NCI-H2227 (cell line): ENCODE results near the gene GDPD3.
A peak's percentile ranks its signal among the peaks of the same experiment; 100 is the strongest.

ENCODE experiments used
- DNase-seq: peaks from one replicate; lab custom pipeline; 2025; ENCODE audit not compliant: unreplicated experiment; lab: John Stamatoyannopoulos, UW

Gene GDPD3

GRCh38 chr16:30060836-30061554 lies 52.3 kb downstream of the GDPD3 start:
- no peak for DNase-seq

- no peak for DNase-seq
These were observed 53.0 kb downstream of the GDPD3 start for GRCh38 chr16:30060346-30060745.

DNA sequence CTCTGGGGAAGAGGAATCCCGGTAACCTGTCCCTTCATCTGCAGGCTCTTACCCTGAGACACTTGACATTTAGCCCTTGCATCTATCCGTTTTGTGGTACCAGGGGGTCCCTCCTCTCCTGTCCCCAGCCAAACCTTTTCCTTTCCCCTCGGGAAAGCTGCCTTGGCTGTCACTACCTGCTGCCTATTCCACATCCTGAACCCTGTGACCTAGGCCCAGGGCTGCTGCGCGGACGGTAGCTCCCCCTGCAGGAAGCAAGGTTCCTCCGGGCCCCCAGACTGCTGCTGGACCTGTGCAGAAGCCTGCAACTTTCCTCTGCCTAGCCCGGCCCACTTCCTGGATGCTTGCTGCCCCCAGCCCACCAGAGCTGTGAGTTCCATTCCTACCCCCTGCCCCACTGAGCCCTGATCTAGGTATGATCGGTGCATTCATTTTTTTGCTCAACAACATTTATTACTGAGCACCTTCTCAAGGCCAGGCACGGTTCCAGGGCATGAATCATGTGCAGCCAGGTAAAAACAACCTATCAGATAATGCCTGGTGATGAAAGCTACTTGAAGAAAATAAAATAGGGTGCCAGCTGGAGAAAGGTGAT lies 58.3 kb downstream of the GDPD3 start:
- DNase-seq: peak; percentile 55
